Uterus (tissue), 2 donors: ENCODE data around the gene FES.

Experiments
- CTCF ChIP-seq, 4 experiments: fragments of 200-600 bp in 2 of 4; fragments of 450-650 bp in 2 of 4; sonication (generic) in 2 of 4; IDR thresholded peaks; one replicate each; pipeline ENCODE4 v1.5.1; 2016 to 2019; ENCODE audit warnings: antibody characterized with exemption in 4 of 4, mild to moderate bottlenecking in 2 of 4, moderate library complexity in 1 of 4
- POLR2A ChIP-seq, 2 donors: fragments of 450-650 bp; IDR thresholded peaks; one replicate each; pipeline ENCODE4 v1.6.1; 2016; ENCODE audit warnings: antibody characterized with exemption in 2 of 2, mild to moderate bottlenecking in 1 of 2, moderate library complexity in 1 of 2

GRCh38 chr15:90879730-90880366 lies 4.5 kb upstream of the FES start:
- no peak for TF ChIP-seq CTCF (IDR thresholded peaks at IDR 0.05)
- TF ChIP-seq POLR2A (IDR thresholded peaks at IDR 0.05): no peak
